Epidermal melanocyte (primary cell): ENCODE measurements around the gene DPPA5.
"Not testable (repeated sequence)": the region's sequence is repeated elsewhere in the genome, so short reads cannot be mapped to it uniquely, and the experiment has no call there.

Source experiments
- DNase-seq: peaks from one replicate; pipeline ENCODE4 v3.0.0; 2011; ENCODE audit warnings: low spot score; ENCODE audit not compliant: insufficient read length

Gene DPPA5

GRCh38 chr6:73364121-73364520 lies 10.0 kb upstream of the DPPA5 start:
- DNase-seq = no peak

GRCh38 chr6:73363537-73363875 lies 9.4 kb upstream of the DPPA5 start:
- DNase-seq = no peak

GRCh38 chr6:73362869-73363536 lies 8.9 kb upstream of the DPPA5 start:
- DNase-seq = no peak

GRCh38 chr6:73362358-73362757 lies 8.3 kb upstream of the DPPA5 start, which contains the start of gene KHDC3L:
Gene KHDC3L (plus strand): TSS chr6:73362658. CDS start chr6:73362730, 72 bp downstream.
- DNase-seq = no peak

GRCh38 chr6:73349311-73349710 lies 4.8 kb downstream of the DPPA5 start:
- DNase-seq = no peak

- DNase-seq = no peak
Measured at GRCh38 chr6:73348550-73349204, 5.4 kb downstream of the DPPA5 start.

DNA sequence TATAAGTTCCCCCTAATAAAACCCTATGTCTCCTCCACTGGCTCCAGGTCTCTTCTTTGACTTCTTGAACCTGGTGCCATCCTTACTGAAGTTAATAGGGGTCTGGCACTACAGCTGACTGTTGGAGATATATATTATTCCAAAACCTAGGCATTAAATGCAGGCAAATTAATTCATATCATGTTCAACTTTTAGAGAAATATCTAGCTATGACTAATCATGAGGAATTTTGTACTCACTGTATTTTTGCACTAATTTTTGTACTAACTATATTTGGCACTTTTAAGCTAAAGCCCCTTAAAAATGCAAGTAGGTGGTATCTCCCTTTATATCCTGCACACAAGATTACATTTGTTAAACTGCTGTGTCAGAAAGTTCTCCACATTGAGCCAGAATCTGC lies 10.9 kb downstream of the DPPA5 start:
- no peak for DNase-seq

DNA sequence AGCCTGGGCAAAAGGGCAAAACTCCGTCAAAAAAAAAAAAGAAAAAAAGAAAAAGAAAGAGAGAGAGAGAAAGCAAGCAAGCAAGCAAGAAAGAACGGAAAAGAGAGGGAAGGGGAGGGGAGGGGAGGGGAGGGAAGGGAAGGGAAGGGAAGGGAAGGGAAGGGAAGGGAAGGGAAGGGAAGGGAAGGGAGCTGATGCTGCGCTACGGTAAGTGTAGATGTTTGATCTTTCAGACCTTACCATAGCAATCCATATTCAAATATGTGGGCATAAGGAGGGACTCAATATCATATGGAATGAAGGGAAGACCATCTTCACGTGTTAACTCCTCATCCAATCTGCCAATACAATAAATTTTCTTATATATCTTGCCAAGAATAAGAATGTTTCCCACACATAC lies 11.9 kb downstream of the DPPA5 start:
- DNase-seq = no peak

GRCh38 chr6:73341335-73341734 lies 12.7 kb downstream of the DPPA5 start:
- DNase-seq = no peak

GRCh38 chr6:73340048-73340447 lies 14.0 kb downstream of the DPPA5 start:
- DNase-seq = no peak

- no peak for DNase-seq
Measured at GRCh38 chr6:73339340-73339739, 14.7 kb downstream of the DPPA5 start.

GRCh38 chr6:73329201-73329600 lies 24.9 kb downstream of the DPPA5 start:
- no peak for DNase-seq

DNA sequence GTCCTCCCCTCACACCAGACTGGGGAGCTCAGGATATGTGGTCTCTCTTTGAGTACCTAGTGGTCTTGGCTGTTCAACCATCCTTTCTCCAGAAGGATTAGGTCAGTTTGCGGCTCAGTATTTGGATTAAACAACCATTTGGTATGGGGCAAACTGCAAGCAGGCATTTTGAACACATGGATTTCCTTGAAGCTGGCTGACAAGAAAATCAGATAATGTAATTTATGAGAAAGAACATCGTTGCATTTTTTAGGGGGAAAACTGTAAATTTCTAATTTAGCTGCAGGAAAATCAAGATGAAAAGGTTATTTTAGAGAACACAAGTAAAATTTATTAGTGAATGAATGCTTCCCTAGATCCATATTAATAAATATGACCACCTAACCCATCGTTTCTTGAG lies 25.3 kb downstream of the DPPA5 start:
- DNase-seq = no peak

DNA sequence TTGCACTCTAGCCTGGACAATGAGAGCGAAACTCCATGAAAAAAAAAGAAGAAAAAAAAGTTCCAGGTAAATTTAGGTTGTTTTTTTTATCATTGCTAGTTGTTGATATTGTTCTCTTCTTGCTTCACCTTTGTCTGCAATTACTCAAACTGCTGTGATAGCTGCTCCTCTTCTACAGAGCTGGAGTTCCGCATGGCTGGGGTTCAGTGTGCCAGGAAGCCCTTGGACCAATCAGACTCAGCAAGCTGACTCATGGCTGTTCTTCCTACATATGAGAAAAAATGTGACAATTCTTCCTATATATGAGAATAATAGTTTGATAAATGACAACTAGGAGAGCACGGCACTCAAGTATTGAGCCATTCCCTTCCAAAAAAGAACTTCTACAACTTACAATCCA lies 28.4 kb downstream of the DPPA5 start:
- DNase-seq = no peak

GRCh38 chr6:73323323-73323722 lies 30.8 kb downstream of the DPPA5 start:
- no peak for DNase-seq

DNA sequence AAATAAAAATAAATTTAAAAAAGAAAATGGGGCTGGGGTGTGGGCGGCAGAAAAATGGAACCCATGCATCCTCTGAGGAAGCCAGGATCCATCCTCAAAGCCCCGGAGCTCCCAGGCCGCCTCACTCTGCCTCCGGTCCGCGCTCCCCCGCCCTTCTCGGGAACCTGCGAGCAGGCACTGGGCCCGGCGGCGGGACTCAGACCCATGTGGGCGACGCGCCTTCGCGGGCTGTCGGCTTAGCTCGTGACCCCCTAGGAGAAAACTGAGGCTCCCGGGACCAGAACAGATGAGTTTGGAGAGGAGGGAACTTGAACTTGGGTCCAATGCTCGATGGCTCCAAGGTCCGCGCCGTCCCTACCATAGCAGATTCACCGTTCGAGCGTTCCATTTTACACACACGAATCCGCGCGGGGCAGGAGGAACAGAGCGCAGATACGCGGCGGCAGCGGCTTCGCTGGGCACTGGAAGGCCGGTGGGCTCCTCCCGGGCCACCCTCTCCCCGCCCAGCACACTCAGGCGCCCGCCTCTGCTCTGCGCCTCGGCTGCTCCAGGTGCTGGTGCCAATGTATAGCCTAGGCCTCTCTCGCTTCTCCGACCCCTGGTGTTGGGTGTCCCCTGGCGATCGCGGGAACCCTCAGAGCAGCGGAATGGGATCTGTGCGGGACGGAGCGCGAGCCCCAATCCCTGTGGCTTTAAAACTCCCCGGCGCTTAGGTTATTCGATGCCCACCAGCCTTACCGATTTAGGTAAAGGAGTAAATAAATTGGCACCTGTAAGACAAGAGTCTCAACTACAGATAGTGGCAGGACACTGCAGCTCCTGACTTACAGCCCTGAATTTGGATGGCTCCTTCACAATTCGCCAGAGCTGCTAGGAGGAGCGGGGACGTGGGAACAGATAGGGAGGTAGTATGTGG lies 39.2 kb downstream of the DPPA5 start:
- no peak for DNase-seq

- not testable (repeated sequence) for DNase-seq
Measured at GRCh38 chr6:73310503-73310845, 43.6 kb downstream of the DPPA5 start.

GRCh38 chr6:73309785-73310502 lies 44.1 kb downstream of the DPPA5 start:
- peak; percentile 36 for DNase-seq

DNA sequence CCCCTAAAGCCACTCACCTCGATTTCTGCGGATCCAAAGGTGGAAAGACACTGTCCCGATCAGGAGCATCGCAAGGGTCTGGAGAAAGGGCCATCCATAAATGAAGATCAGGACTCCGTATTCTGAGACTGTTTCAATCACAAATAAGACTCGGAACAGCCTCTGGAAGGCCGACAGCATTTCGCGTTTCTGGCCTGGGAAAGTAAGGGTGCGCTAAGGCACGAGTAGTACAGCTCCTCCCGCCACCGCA lies 44.6 kb downstream of the DPPA5 start:
- no peak for DNase-seq

DNA sequence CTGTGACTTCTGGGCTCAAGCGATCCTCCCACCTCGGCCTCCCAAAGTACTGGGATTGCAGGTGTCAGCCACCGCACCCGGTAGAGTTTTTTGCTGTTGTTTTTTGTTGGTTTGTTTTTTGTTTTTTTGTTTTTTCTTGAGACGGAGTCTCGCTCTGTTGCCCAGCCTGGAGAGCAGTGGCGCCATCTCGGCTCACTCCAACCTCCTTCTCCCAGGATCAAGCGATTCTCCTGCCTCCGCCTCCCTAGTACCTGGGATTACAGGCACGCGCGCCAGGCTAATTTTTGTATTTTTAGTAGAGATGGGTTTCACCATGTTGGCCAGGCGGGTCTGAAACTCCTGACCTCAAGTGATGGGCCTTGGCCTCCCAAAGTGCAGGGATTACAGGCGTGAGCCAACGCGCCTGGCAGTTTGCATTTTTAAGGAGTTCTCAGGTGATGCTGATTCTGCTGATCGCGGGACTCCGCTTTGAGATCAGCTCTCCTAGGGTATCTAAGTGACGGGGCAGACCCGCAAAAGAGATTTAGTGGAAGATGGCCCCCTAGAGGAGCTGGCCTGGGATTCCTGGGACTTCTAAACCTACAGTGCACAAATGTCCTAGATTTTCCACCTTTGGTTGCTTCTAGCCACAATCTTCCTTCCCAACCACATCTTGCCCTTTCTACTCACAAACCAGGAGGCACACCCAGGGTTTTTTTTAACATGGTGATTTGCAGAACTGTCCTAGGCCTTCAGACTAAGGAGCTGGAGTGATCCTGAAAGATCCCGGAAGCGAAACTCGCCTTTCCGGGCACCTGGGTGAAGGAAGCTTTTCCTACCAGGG lies 45.2 kb downstream of the DPPA5 start:
- no peak for DNase-seq

DNA sequence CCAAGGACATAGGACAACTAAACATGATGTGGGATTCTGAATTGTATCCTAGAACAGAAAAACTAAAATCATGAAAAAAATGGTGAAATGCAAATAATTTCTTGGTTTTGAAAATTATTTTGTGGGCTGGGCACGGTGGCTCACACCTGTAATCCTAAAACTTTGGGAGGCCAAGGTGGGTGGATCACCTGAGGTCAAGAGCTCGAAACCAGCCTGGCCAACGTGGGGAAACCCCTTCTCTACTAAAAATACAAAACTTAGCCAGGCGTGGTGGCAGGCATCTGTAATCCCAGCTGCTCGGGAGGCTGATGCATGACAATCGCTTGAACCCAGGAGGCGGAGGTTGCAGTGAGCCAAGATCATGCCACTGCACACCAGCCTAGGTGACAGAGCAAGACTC lies 50.3 kb downstream of the DPPA5 start:
- not testable (repeated sequence) for DNase-seq
